HG02623 (cell line): ENCODE measurements around the gene PADI4.

ENCODE experiments used
- ATAC-seq: cut with Tn5 transposase; IDR thresholded peaks from one replicate; pipeline ENCODE4 v1.9.1; 2021; ENCODE audit warnings: moderate library complexity; ENCODE audit not compliant: unreplicated experiment

The PADI4 gene

DNA sequence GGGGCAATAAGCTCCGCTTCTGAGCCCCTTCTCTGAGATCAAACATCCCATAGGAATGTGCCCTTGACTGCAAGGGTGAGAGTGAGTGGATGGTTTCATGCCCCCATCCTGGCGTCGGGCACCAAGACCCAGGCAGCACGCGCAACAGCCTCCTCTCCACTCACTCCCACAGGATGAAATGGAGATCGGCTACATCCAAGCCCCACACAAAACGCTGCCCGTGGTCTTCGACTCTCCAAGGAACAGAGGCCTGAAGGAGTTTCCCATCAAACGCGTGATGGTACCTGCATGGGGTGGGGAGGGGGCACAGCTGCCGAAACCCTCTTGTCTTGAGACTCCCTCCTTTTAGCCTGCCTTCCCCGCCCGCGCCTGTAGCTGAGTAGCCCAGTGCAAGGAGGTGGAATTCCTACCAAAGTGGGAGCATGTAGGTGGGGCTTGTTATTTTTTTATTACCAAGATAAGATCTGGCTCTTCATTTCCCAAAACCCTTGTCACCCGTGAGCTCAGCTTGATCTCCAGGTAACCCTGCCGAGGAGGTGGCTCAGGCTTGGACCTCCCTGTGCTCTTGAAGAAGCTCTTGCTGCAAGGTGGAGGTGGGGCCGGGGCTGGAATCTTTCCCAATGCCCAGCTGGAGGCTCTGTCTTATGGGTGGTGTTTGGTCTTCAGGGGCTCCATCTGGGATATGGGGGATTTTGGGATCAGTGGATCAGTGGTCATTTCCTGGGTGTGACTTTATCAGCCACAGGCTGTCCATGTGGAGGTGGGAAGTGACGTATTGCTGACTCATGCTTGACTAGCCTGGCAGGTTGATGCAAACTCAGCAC lies 40.0 kb downstream of the PADI4 start:
- ATAC-seq = no peak

DNA sequence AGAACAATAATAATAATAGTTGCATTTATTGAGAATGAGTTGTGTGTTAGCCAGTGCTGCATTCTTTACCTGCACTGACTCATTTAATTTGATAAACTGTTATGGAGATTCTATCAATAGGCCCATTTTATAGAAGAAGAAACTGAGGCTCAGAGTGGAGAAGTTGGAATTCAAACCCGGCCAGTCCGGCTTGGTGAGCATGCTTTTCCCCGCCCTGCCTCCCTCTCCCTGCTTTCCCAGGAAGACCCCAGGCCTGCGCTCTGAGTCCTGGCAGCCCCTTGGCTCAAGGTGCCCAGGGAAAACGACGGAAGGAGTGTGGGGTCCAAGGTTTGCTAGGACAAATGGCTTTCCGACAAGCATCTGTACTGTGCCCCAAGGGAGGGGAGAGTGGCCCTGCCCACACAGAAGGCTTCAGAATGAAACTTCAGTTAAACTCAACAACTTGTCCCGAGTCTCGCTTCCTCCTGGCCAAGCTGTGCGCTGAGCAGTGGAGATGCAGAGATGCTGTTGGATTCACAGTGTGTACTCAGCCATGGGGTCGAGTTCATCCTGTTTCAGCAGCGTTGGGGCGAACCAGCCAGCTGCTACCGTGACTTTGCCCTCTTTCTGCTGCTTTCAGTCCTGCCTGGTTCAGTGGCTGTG lies 40.7 kb downstream of the PADI4 start:
- ATAC-seq = no peak

DNA sequence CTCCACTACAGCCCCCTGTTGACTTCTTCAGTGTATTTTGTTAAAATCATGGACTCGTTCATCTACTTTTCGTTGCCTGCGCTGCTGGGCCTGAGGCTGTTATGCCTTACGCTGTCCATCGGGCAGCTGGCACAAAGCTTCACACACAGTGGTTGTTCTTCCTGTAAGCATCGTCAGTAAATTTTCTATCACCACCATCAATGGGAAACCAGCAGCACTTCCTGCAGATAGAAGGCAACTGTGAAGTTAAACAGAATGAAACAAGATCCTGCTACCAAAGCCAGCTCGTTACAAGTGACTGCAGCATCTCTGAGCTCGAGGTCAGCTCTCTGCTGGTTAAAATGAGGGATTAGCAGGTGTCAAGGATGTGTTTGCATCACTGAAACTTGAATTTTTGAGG lies 42.1 kb downstream of the PADI4 start:
- ATAC-seq = no peak

DNA sequence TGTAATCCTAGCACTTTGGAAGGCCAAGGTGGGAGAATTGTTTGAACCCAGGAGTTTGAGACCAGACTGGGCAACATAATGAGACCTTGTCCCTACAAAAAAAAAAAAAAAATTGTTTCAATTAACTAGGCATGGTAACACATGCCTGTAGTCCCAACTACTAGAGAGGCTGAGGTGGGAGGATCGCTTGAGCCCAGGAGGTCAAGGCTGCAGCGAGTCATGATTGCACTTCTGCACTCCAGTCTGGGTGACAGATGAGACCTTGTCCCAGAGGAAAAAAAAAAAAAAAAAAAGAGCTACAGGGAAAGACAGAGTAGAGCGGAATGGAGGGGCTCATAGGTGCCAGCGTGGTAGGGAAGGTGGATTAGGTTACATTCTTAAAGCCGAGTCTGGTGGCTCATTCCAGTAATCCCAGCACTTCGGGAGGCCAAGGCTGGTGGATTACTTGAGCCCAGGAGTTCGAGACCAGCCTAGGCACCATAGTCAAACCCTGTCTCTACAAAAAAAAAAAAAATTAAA lies 43.0 kb downstream of the PADI4 start:
- ATAC-seq = no peak

DNA sequence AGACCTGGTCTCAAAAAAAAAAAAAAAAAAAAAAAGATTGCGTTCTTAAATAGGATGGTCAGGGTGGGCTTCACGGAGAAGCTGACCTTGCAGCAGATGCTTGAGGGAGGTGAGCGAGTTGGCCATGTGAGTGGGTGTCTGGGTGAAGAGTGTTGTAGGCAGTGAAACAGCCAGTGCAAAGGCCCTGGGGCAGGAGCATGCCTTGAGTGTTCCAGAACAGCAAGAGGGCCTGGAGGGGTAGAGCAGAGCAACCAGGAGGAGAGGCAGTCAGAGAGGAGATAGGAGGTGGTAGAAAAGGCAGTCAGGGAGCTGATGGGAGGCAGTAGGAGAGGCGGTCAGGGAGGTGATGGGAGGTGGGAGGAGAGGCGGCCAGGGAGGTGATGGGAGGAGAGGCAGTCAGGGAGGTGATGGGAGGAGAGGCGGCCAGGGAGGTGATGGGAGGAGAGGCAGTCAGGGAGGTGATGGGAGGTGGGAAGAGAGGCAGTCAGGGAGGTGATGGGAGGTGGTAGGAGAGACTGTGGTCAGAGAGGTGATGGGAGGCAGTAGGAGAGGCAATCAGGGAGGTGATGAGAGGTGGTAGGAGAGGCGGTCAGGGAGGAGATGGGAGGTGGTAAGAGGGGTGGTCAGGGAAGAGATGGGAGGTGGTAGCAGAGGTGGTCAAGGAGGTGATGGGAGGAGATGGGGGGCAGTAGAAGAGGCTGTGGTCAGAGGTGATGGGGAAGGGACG lies 43.8 kb downstream of the PADI4 start:
- ATAC-seq = no peak

DNA sequence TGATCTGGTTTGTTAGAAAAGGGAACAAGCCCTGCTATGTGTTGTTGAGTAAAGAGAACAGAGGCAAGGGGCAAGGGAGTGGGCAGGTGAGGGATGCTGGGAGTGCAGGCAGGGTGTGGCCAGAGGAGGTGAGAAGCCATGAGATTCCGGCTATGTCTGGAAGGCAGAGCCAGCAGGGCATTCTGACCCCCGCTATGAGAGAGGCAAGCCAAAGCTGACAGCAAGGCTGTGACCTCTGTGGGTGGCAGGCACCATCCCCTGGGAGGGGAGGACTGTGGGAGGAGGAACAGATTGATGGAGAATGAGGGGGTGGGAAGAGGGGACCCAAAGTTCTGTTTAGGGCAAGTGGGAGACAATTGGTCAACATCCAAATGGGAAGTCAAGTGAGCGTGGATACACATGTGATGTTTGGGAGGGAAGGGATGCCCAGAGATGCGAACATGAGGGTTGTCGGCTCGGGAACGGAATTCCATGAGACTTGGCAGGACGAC lies 44.5 kb downstream of the PADI4 start:
- ATAC-seq = no peak

DNA sequence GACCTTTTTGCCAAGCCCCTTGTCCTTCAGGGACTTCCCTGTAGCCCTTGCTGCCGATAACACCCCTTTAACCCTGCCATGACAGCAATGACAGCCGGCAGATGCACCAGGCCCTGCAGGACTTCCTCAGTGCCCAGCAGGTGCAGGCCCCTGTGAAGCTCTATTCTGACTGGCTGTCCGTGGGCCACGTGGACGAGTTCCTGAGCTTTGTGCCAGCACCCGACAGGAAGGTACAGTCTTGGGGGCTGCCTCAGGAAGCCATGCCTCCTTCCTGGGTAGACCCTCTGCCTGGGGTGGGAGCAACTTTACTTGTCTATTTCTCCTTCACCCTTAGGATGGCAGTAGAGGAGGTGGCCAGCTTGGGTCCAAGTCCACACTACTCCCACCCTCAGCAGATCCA lies 47.9 kb downstream of the PADI4 start:
- no peak for ATAC-seq

DNA sequence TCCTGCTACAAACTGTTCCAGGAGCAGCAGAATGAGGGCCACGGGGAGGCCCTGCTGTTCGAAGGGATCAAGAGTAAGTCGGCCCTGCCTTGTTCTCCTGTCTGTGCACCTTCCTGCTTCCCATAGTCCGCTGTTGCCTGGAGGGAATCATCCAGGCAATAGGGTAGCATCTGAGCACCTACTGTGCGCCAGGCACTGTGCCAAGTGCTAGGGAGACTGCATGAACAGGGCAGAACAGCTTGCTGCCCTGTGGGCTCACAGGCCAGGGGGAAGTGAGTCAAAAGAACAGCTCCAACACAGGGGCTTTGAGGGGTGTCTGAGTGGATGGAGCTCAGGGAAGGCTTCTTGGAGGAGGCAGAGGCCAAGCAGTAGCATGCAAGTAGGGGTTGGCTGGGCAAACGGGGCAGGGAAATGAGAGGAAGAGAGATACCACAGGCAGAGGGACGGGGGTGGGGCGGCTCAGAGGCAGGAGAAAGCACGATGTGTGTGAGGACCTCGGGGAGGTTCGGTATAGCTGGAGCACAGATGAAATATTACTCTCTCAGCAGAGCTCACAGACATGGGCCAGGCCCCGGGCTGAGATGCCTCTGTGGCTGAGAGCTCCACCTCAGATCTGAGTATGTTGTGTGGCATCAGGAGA lies 48.5 kb downstream of the PADI4 start:
- no peak for ATAC-seq

DNA sequence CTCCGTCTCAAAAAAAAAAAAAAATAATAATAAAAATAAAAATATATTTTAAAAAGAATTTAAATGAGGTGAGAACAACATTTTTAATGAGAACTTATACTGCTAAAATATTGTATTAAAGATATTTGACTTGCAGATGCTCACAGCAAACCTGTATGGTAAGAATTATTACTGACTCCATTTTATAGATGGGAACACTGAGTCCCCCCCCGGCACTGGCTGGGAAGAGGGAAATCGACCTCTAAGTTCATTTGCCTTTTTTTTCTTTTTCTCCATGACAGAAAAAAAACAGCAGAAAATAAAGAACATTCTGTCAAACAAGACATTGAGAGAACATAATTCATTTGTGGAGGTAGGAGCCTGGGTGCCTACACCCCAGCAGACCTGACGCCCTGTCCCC lies 50.6 kb downstream of the PADI4 start:
- ATAC-seq = no peak

DNA sequence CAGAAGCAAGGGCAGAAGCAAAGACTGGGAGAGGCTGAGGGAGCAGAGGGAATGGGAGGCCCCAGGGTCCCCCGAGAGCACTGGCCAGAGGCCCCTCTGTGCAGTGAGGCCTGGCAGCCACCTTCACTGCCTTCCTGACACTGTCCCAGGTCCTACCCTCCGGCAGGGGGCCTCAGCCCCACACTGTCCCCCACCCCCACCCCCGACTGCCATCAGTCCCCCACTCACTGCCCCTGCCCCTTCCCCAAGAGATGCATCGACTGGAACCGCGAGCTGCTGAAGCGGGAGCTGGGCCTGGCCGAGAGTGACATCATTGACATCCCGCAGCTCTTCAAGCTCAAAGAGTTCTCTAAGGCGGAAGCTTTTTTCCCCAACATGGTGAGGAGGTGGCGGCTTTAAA lies 51.0 kb downstream of the PADI4 start:
- ATAC-seq = no peak

DNA sequence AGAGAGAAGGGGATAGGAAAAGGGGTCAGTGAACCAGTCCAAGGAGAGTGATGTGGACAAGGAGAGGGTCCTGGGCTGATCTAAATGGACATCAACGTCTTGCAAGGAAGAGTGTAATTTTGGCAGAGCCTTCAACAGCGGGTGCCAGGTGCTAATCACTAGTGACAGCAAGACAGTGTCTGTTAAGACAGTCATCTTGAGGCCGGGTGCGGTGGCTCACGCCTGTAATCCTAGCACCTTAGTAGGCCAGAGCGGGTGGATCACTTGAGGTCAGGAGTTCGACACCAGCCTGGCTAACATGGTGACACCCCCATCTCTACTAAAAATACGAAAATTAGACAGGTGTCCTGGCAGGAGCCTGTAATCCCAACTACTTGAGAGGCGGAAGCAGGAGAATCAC lies 51.8 kb downstream of the PADI4 start:
- ATAC-seq = no peak

DNA sequence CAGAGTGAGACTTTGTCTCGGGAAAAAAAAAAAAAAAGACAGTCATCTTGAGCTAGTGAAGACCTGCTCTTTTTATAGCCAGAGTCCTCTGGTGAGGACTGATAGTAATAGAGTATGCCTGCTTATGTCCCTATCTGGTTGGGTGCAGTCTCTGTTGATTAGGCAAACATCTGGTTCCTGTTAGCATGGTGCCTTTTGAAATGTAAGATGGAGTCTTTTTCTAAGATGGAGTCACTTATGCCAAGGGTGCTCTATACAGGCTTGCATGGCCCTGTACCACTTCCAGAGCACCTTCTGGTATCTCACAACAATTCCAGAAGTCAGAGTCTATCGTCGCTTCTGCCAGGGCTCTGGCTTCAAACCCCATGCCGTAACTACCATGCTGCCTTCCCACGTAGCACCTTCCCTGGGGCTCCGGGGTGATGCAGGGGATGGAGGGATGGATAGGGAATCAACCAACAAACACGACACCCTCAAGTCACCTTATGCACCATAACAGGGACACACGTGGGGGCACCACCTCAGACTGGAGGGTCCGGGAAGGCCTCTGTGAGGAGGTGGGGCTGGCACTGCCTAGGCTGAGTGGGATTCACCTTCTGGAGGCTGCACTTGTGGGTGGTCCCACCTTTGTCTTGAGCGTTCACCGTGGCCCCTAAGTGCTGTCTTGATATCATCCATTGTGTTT lies 52.4 kb downstream of the PADI4 start:
- ATAC-seq = no peak

DNA sequence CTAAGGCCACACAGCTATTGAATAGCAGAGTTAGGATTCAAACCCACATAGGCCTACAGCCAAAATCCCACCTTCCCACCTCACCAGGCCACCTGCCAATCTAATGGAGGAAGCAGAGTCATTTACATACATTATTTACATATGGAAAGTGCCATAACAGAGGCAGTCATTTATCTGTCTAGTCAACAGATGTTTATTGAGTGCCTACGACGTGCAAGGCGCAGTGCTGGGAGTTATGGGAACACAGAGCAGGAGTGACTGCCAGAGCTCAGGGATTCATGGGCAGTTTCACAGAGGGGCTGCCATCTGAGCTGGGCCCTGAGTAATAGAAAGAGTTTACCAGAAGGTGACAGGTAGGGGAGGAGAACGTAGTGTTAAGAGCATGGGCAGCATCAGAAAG lies 53.7 kb downstream of the PADI4 start:
- no peak for ATAC-seq

DNA sequence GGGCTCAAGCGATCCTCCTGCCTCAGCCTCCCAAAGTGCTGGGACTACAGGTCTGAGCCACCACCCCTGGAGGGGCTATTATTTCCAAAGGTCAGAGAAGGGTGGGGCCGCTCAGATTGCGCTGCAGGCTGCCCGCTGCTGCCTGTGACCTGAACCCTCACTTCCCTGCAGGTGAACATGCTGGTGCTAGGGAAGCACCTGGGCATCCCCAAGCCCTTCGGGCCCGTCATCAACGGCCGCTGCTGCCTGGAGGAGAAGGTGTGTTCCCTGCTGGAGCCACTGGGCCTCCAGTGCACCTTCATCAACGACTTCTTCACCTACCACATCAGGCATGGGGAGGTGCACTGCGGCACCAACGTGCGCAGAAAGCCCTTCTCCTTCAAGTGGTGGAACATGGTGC lies 55.4 kb downstream of the PADI4 start:
- ATAC-seq = no peak

DNA sequence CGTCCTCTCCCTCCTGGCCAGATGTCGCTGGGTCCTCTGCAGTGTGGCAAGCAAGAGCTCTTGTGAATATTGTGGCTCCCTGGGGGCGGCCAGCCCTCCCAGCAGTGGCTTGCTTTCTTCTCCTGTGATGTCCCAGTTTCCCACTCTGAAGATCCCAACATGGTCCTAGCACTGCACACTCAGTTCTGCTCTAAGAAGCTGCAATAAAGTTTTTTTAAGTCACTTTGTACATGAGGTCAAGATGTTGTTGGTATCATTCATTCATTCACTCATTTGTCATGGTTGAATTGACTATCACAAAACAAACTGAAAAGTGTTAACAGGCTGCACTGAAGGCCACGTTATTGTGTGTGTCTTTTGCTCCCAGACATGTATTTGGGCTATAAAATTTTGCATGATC lies 55.8 kb downstream of the PADI4 start:
- ATAC-seq = no peak

DNA sequence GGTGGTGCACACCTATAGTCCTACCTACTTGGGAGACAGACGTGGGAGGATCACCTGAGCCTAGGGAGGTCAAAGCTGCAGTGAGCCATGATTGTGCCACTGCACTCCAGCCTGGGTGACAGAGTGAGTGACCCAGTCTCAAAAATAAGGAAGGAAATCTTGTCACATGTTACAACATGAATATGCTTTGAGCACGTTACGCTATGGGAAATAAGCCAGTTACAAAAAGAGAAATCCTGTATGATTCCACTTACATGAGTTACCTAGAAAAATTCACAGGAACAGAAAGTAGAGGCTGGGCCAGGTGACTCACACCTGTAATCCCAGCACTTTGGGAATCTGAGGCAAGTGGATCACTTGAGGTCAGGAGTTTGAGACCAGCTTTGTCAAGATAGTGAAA lies 57.3 kb downstream of the PADI4 start:
- no peak for ATAC-seq

DNA sequence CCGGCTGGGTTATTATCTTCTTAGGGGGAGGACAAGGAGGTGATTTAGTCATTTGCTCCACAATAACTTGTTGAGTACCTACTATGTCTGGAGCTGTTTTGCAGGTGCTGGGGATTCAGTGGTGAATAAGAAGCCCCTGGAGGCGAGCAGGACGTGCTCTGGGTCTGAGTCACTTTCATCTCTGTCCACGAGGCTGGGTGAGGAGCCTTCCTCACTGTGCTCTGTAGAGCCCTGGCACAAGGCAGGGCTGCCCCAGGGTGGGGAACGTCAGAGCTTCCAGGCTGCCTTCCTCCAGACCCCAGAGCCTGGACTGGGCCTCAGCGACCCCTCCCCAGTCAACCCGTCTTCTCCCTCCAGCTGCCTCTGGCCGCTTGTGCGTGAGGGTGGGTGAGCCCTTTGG lies 61.5 kb downstream of the PADI4 start:
- ATAC-seq = no peak

DNA sequence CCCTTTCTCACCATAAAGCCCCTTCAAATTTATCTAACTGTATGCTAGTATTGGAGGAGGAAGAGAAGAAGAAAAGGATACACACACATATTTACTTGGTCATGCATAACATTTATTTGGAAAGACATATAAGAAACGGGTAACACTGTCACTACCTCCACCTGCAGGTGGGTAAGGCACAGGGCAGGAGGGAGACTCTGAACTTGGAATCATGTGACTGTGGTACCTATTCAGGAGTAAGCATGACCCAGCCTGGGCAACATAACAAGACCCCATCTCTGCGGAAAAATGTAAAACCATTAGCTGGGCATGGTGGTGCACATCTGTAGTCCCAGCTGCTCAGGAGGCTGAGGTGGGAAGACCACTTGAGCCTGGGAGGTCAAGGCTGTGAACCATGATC lies 62.6 kb downstream of the PADI4 start:
- ATAC-seq = no peak

DNA sequence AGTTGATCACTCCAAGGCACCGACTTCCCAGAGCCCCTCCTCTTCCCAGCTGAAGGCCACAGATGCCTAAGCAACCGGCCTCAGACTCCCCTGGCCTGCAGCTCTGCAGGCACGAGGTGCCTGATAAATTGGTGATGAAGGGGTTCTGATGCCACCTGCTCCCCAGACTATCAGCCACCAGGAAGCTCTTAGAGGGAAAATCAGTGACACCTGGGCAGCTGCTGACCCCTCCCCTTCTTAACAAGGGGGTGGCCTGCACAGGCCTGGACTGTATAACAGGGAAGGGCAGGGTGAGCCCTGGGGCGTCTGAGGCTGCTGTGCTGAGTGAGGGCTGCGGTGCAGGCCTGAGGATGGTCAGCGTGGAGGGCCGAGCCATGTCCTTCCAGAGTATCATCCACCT lies 63.9 kb downstream of the PADI4 start, which contains the start of gene PADI6:
TSS of gene PADI6 (plus strand) at position 301 of the 400 bp plus-strand sequence. CDS start at position 351, 50 bp downstream.
- ATAC-seq = no peak

DNA sequence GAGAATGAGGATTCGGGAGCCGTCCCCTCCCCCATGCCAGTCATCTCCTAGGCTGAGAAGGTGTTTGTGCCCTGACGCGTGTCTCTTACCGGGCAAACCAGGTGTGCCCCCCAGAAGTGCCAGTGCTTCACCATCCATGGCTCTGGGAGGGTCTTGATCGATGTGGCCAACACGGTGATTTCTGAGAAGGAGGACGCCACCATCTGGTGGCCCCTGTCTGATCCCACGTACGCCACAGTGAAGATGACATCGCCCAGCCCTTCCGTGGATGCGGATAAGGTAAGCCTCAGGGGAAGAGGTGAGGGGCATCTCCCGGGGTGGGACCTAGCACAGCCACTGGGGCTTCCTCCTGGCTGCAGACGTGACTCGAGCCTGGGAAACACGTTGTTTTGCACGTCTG lies 65.0 kb downstream of the PADI4 start:
- ATAC-seq = no peak
